Panc1 (cell line): ENCODE measurements around the gene FLYWCH1. TPM values are rescaled to one million over a fixed set of nuclear protein-coding genes. Genes with fewer than 3 reads are reported as not detected.

ENCODE experiments used
- ATAC-seq: fragments of 200-7000 bp; cut with Tn5 transposase; 2 replicates; pipeline ENCODE4 v1.9.1; 2020; ENCODE audit warnings: mild to moderate bottlenecking, moderate library complexity
- BruUV-seq: library from RNA; stranded (reverse); fragments of 400-500 nt; replicated peaks from 2 replicates; lab custom pipeline; 2021; lab: Mats Ljungman, UMichigan
- CTCF ChIA-PET: fragments of 300-600 bp; sonication (Branson Sonifier 250); formaldehyde crosslinking; loops from one replicate; lab custom pipeline; 2022; ENCODE audit warnings: antibody characterized with exemption; lab: Charles Lee
- POLR2A ChIA-PET: fragments of 300-600 bp; sonication (Branson Sonifier 250); formaldehyde crosslinking; loops from one replicate; lab custom pipeline; 2022; ENCODE audit warnings: antibody characterized with exemption; lab: Charles Lee
- DNase-seq: peaks from one replicate; pipeline ENCODE4 v3.0.0-alpha.2; 2010; ENCODE audit warnings: low read depth, low spot score
- H3K27ac ChIP-seq: 2 replicates; pipeline ENCODE4 v1.5.1; 2011; ENCODE audit warnings: mild to moderate bottlenecking, low read length, inconsistent platforms
- H3K27me3 ChIP-seq: fragments of 200-500 bp; sonication (Bioruptor generic); 2 replicates; pipeline ENCODE4 v1.6.0; 2014; ENCODE audit warnings: low read length, inconsistent platforms; ENCODE audit not compliant: control insufficient read depth, insufficient read depth
- H3K36me3 ChIP-seq: fragments of 200-500 bp; sonication (Bioruptor generic); 2 replicates; pipeline ENCODE4 v1.5.1; 2014; ENCODE audit warnings: inconsistent platforms, mild to moderate bottlenecking, low read length, moderate library complexity; ENCODE audit not compliant: control insufficient read depth, insufficient read depth
- H3K4me1 ChIP-seq: 2 replicates; pipeline ENCODE4 v1.5.1; 2011; ENCODE audit warnings: inconsistent platforms, mild to moderate bottlenecking, low read length, moderate library complexity; ENCODE audit not compliant: control insufficient read depth, insufficient read depth
- H3K4me3 ChIP-seq, 2 experiments: 2 replicates each; pipeline ENCODE4 v1.5.1; 2011 to 2012; ENCODE audit warnings: low read depth in 2 of 2, low read length in 2 of 2, mild to moderate bottlenecking in 2 of 2, inconsistent platforms in 1 of 2, moderate library complexity in 1 of 2
- H3K9me3 ChIP-seq: fragments of 200-500 bp; sonication (Bioruptor generic); 2 replicates; pipeline ENCODE4 v1.5.1; 2014; ENCODE audit warnings: low read depth, mild to moderate bottlenecking, inconsistent platforms, low read length, moderate library complexity; ENCODE audit not compliant: control insufficient read depth, insufficient read depth
- POLR2AphosphoS5 ChIP-seq: IDR thresholded peaks from 2 replicates; pipeline ENCODE4 v1.6.1; 2012; ENCODE audit warnings: mild to moderate bottlenecking, low read depth, low read length, moderate library complexity
- SIN3A ChIP-seq: IDR thresholded peaks from 2 replicates; pipeline ENCODE4 v1.6.1; 2012; ENCODE audit warnings: low read depth, mild to moderate bottlenecking, low read length, moderate library complexity, borderline replicate concordance; ENCODE audit not compliant: insufficient read depth
- TCF7L2 ChIP-seq: IDR thresholded peaks from 2 replicates; pipeline ENCODE4 v1.6.1; 2011; ENCODE audit warnings: mild to moderate bottlenecking, low read depth, low read length, inconsistent platforms
- in situ Hi-C: cut with HindIII; loops from 2 replicates; pipeline ENCODE4 v1.10.0; 2016; ENCODE audit warnings: low sequenced_read_pairs, low pct_unique_long_range_greater_than_20kb
- intact Hi-C: fragments of 100-400 bp; cut with micrococcal nuclease; formaldehyde crosslinking; loops from one replicate; pipeline ENCODE4 v1.10.0; 2022; ENCODE audit not compliant: unreplicated experiment
- total RNA-seq: library from RNA; stranded (reverse); gene quantifications from one replicate; pipeline ENCODE4 v1.2.1, GENCODE V29; 2021; ENCODE audit not compliant: unreplicated experiment
- TF ChIP-seq, protein P1 (sequence below): fragments of 450-650 bp; IDR thresholded peaks from 2 replicates; pipeline ENCODE4 v1.5.1; 2017; ENCODE audit warnings: mild to moderate bottlenecking
- TF ChIP-seq, protein P2 (sequence below), 2 experiments: IDR thresholded peaks; 2 replicates each; pipeline ENCODE4 v1.6.1; 2011 to 2012; ENCODE audit warnings: low read depth in 2 of 2, control low read depth in 1 of 2, low read length in 1 of 2, mild to moderate bottlenecking in 1 of 2, moderate library complexity in 1 of 2; ENCODE audit not compliant: insufficient read depth in 1 of 2

FLYWCH1 gene
- total RNA-seq, 1 experiment from 2014 or later, result 67.9 TPM

DNA sequence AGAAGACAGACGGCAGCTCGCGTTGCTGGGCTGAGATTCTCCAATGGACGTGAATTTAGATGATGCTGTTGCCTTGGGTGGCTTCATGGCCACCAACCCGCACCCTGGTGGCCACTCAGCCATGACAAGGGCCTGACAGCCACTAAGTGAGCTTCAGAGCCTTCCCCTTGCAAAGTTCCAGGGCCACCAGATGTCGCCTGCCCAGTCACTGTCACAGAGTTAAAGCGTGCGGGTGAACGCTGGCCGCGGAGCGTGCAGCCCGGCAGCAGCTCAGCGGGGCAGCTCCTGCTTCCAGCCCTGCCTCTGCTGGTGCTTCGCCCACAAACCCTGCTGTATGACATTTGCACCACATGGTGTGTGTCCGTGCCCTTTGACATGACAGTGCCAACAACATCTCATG, 39.0 kb downstream of the FLYWCH1 start:
- BruUV-seq, result no TSS peak
- TF ChIP-seq, protein P1, sequence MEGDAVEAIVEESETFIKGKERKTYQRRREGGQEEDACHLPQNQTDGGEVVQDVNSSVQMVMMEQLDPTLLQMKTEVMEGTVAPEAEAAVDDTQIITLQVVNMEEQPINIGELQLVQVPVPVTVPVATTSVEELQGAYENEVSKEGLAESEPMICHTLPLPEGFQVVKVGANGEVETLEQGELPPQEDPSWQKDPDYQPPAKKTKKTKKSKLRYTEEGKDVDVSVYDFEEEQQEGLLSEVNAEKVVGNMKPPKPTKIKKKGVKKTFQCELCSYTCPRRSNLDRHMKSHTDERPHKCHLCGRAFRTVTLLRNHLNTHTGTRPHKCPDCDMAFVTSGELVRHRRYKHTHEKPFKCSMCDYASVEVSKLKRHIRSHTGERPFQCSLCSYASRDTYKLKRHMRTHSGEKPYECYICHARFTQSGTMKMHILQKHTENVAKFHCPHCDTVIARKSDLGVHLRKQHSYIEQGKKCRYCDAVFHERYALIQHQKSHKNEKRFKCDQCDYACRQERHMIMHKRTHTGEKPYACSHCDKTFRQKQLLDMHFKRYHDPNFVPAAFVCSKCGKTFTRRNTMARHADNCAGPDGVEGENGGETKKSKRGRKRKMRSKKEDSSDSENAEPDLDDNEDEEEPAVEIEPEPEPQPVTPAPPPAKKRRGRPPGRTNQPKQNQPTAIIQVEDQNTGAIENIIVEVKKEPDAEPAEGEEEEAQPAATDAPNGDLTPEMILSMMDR, result no peak
- no peak for TF ChIP-seq POLR2AphosphoS5
- TF ChIP-seq TCF7L2, result no peak
- TF ChIP-seq SIN3A, result no peak
- TF ChIP-seq, protein P2, sequence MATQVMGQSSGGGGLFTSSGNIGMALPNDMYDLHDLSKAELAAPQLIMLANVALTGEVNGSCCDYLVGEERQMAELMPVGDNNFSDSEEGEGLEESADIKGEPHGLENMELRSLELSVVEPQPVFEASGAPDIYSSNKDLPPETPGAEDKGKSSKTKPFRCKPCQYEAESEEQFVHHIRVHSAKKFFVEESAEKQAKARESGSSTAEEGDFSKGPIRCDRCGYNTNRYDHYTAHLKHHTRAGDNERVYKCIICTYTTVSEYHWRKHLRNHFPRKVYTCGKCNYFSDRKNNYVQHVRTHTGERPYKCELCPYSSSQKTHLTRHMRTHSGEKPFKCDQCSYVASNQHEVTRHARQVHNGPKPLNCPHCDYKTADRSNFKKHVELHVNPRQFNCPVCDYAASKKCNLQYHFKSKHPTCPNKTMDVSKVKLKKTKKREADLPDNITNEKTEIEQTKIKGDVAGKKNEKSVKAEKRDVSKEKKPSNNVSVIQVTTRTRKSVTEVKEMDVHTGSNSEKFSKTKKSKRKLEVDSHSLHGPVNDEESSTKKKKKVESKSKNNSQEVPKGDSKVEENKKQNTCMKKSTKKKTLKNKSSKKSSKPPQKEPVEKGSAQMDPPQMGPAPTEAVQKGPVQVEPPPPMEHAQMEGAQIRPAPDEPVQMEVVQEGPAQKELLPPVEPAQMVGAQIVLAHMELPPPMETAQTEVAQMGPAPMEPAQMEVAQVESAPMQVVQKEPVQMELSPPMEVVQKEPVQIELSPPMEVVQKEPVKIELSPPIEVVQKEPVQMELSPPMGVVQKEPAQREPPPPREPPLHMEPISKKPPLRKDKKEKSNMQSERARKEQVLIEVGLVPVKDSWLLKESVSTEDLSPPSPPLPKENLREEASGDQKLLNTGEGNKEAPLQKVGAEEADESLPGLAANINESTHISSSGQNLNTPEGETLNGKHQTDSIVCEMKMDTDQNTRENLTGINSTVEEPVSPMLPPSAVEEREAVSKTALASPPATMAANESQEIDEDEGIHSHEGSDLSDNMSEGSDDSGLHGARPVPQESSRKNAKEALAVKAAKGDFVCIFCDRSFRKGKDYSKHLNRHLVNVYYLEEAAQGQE (IDR thresholded peaks at IDR 0.05; ENCODE audit: insufficient read depth in 1 of 2, low read depth in 2 of 2, low read length in 1 of 2), result no peak
- Histone ChIP-seq H3K4me1 (peaks cover under 1% of the 10 kb centered on the region; the same call in 1 of the 2 replicates), H3K9me3 (no peaks in the 10 kb centered on the region), H3K27ac (no peak overlapping the region), H3K27me3 (no peaks in the 10 kb centered on the region), H3K36me3 (no peaks in the 10 kb centered on the region), H3K4me3 (no peak overlapping the region)
- intact Hi-C loops (no loop called here), in situ Hi-C loops (no loop called here)
- DNase-seq, result no peak
- CTCF ChIA-PET, result no interaction called here
- POLR2A ChIA-PET, result no interaction called here
- ATAC-seq, result no peak

DNA sequence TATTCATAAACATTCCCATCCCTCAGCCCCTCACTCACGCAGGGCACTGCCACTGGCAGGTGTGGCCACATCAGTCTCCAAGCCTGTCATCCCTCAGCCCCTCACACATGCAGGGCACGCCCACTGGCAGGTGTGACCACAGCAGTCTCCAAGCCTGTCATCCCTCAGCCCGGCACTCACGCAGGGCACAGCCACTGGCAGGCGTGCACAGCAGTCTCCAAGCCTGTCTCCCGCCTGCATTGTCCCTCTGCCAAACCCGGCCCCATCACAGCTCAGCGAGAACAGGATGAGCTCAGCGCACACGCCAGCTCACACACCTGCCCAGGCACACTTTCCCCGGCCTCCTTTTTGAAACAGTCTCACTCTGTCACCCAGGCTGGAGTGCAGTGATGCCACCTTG, 40.9 kb downstream of the FLYWCH1 start:
- Histone ChIP-seq H3K9me3 (no peaks in the 10 kb centered on the region), H3K27ac (no peak overlapping the region), H3K4me1 (peaks cover 5% of the 10 kb centered on the region; the same call in 1 of the 2 replicates), H3K36me3 (no peaks in the 10 kb centered on the region), H3K4me3 (no peak overlapping the region), H3K27me3 (no peaks in the 10 kb centered on the region)
- DNase-seq (no peak), ATAC-seq (no peak)
- BruUV-seq, result no TSS peak
- POLR2A ChIA-PET, result interaction anchor here (0.5 kb wide), 1 partner anchor 12 kb away, joined by 3 read pairs; no protein-coding TSS in a partner anchor
- TF ChIP-seq, protein P1, result no peak
- TF ChIP-seq TCF7L2 (no peak), SIN3A (no peak), POLR2AphosphoS5 (no peak)
- TF ChIP-seq, protein P2 (IDR thresholded peaks at IDR 0.05; ENCODE audit: insufficient read depth in 1 of 2, low read depth in 2 of 2, low read length in 1 of 2), result no peak
- intact Hi-C loops (no loop called here), in situ Hi-C loops (no loop called here)
- CTCF ChIA-PET, result interaction anchor here (0.6 to 1.1 kb wide), 3 partner anchors 9 to 39 kb away, joined by 4 to 14 read pairs (median 4); no protein-coding TSS in a partner anchor
